A549 (cell line): Measurements from ENCODE around the gene CFAP73. TPM values are rescaled to one million over a fixed set of nuclear protein-coding genes. Genes with fewer than 3 reads are reported as not detected.

Source experiments
- ATAC-seq, 2 experiments: fragments of 200-7000 bp in 1 of 2; fragments of >200 bp in 1 of 2; cut with Nextera tagmentation in 1 of 2; cut with Tn5 transposase in 1 of 2; 3 replicates each; pipeline versions ENCODE4 v1.8.0 to v1.9.1; 2018 to 2020; ENCODE audit warnings: mild to moderate bottlenecking in 1 of 2, moderate library complexity in 1 of 2
- CTCF ChIA-PET: fragments of 300-600 bp; sonication (Branson Sonifier 250); formaldehyde crosslinking; extraction: SDS; loops from one replicate; lab custom pipeline; 2021; ENCODE audit warnings: antibody characterized with exemption, inconsistent platforms; lab: Yijun Ruan, JAX
- POLR2A ChIA-PET: fragments of 350-600 bp; formaldehyde crosslinking; extraction: SDS; loops from one replicate; lab custom pipeline; 2021; ENCODE audit warnings: antibody characterized with exemption, inconsistent platforms; lab: Yijun Ruan, JAX
- DNase-seq, 2 experiments: peaks; one replicate each; pipeline versions ENCODE4 v3.0.0 to v3.0.0-alpha.2; 2011 to 2016; ENCODE audit warnings: low read depth in 1 of 2, low spot score in 1 of 2
- FAIRE-seq: peaks from 2 replicates; lab custom pipeline; 2011; peaks lifted over from hg19 to GRCh38; lab: Jason Lieb, UNC
- H3K27ac ChIP-seq, 2 experiments: fragments of >200 bp; sonication (Bioruptor Twin); formaldehyde crosslinking; 3 replicates each; pipeline ENCODE4 v1.5.1; 2016 to 2017
- H3K4me1 ChIP-seq: fragments of >200 bp; sonication (Bioruptor Twin); formaldehyde crosslinking; 3 replicates; pipeline ENCODE4 v1.6.1; 2016
- H3K4me2 ChIP-seq: fragments of >200 bp; sonication (Bioruptor Twin); formaldehyde crosslinking; 3 replicates; pipeline ENCODE4 v1.6.1; 2016
- H3K4me3 ChIP-seq: fragments of >200 bp; sonication (Bioruptor Twin); formaldehyde crosslinking; 3 replicates; pipeline ENCODE4 v1.5.1; 2016
- H3K9me3 ChIP-seq: fragments of >200 bp; sonication (Bioruptor Twin); formaldehyde crosslinking; 3 replicates; pipeline ENCODE4 v1.6.1; 2016
- BCL3 ChIP-seq: fragments of >200 bp; sonication (Bioruptor Twin); formaldehyde crosslinking; IDR thresholded peaks from 3 replicates; pipeline ENCODE4 v1.6.1; 2016
- CBX2 ChIP-seq: fragments of 200-600 bp; sonication (generic); IDR thresholded peaks from 2 replicates; pipeline ENCODE4 v1.6.1; 2016; ENCODE audit warnings: low read depth, mild to moderate bottlenecking, borderline replicate concordance
- CEBPB ChIP-seq, 2 experiments: fragments of >200 bp in 1 of 2; sonication (Bioruptor Twin) in 1 of 2; formaldehyde crosslinking in 1 of 2; IDR thresholded peaks; 2 replicates each; pipeline ENCODE4 v1.6.1; 2012 to 2016
- CTCF ChIP-seq: fragments of >200 bp; sonication (Bioruptor Twin); formaldehyde crosslinking; IDR thresholded peaks from 3 replicates; pipeline ENCODE4 v1.5.1; 2016
- E2F6 ChIP-seq: IDR thresholded peaks from 2 replicates; pipeline ENCODE4 v1.6.1; 2012; ENCODE audit warnings: low read depth, borderline replicate concordance
- EHF ChIP-seq: fragments of 250-450 bp; sonication (Bioruptor Pico); IDR thresholded peaks from 2 replicates; pipeline ENCODE4 v1.5.0; 2020; ENCODE audit warnings: mild to moderate bottlenecking
- EHMT2 ChIP-seq: fragments of 200-600 bp; sonication (generic); IDR thresholded peaks from 2 replicates; pipeline ENCODE4 v1.6.1; 2016; ENCODE audit warnings: antibody characterized with exemption, low read depth, mild to moderate bottlenecking, moderate library complexity
- JUN ChIP-seq, 2 experiments: fragments of >200 bp; sonication (Bioruptor Twin); formaldehyde crosslinking; IDR thresholded peaks; 2 replicates in 1 of 2; 3 replicates in 1 of 2; pipeline ENCODE4 v1.6.1; 2016 to 2017
- MAFK ChIP-seq: fragments of 450-650 bp; IDR thresholded peaks from 2 replicates; pipeline ENCODE4 v1.6.1; 2014; ENCODE audit not compliant: partially characterized antibody
- MAX ChIP-seq: IDR thresholded peaks from 2 replicates; pipeline ENCODE4 v1.6.1; 2012
- NR3C1 ChIP-seq: fragments of >200 bp; sonication (Bioruptor Twin); formaldehyde crosslinking; IDR thresholded peaks from 3 replicates; pipeline ENCODE4 v1.6.1; 2017
- RARB ChIP-seq: fragments of 250-450 bp; sonication (Bioruptor Pico); IDR thresholded peaks from 2 replicates; pipeline ENCODE4 v1.8.0; 2021; ENCODE audit warnings: mild to moderate bottlenecking, moderate library complexity
- RNF2 ChIP-seq: fragments of 200-600 bp; sonication (generic); IDR thresholded peaks from 2 replicates; pipeline ENCODE4 v1.6.1; 2016; ENCODE audit warnings: low read depth, mild to moderate bottlenecking, antibody characterized with exemption, moderate library complexity, borderline replicate concordance
- SMC3 ChIP-seq: fragments of >200 bp; sonication (Bioruptor Twin); formaldehyde crosslinking; IDR thresholded peaks from 3 replicates; pipeline ENCODE4 v1.6.1; 2018; ENCODE audit warnings: inconsistent platforms
- USF2 ChIP-seq: fragments of 450-650 bp; IDR thresholded peaks from 2 replicates; pipeline ENCODE4 v1.6.1; 2014; ENCODE audit warnings: antibody characterized with exemption
- ZFP36 ChIP-seq: fragments of 450-650 bp; IDR thresholded peaks from 2 replicates; pipeline ENCODE4 v1.6.1; 2014; ENCODE audit warnings: borderline replicate concordance; ENCODE audit not compliant: partially characterized antibody
- WGBS: methylation state at CpG from one replicate; pipeline ENCODE4 v1.1.6; 2017; ENCODE audit errors: missing lambda C conversion rate; 5-methylcytosine and 5-hydroxymethylcytosine counted together
- polyA plus RNA-seq, 4 experiments: library from polyadenylated mRNA; depleted of rRNA in 3 of 4; stranded (reverse); fragments of >200 nt; fragmentation: RNase III in 1 of 4; extraction: RNeasy Plus Mini Kit Qiagen cat#74134 plus additional on column Dnase treatment in 1 of 4; gene quantifications; 2 replicates in 3 of 4; 3 replicates in 1 of 4; pipeline ENCODE4 v1.2.3, GENCODE V29; 2011 to 2017

The CFAP73 gene
- polyA plus RNA-seq, 2 of the 4 experiments (the other 2 are of a cell fraction) = 0.05 TPM; not detected in 1

DNA sequence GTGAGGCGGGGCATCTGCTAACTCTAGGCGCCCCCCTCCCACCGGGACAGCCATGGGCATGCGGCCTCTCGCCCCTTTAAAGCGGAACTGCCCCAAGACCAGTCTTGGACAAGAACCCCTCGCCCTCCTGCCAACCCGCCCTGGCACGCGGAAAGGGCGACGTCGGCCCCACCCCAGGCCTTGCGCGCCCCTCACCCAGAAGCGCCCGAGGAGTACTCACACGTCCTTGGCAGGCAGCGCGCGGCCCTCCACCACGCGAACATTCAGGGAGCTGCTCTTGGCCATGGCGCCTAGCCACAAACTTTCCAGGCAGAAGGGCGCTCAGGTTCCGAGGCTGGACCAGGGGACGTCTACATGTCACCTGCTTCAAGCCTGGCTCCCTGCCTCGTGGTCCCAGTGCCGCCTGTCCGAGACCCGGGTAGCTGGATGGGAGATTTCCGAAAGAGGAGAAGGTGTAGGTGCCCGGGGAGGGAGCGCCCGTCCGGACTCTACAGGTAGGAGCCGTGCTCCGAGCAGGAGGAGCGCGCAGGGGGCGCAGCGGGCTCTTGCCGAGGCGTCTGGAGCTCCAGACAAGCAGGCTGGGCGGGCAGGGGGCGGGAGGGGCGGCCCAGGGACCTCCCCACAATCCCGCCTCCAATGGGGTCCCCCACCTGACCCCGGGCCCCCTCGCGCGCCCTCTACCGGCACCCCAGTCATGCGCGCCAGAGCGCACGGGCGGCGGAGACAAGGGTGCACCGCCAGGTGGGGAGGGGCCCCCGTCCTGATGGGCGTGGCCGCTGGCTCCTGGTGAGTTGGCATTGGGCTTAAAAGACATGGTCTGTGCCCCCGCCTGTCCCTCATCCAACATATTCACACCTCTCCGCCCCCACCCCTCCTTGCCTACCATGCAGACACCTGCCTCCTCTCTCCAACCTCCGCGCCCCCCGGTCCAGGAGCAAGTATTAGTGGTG, 14.1 kb upstream of the CFAP73 start, which contains the start of gene RASAL1:
RASAL1 (minus strand) TSS at position 584 of the 950 bp plus-strand sequence; CDS start at position 285, 299 bp downstream.
- peak within 1 kb of the TSS; percentile 51 to 69; a peak in 4 of 6 replicates for H3K27ac ChIP-seq
- DNase-seq (peak; percentile 86 to 87), FAIRE-seq (no peak)
- H3K4me1 ChIP-seq = peaks cover 18% of the 10 kb centered on the region
- peak within 1 kb of the TSS; percentile 53 for H3K4me3 ChIP-seq
- H3K9me3 ChIP-seq = no peaks in the 10 kb centered on the region
- CTCF ChIA-PET = interaction anchor here (0.7 to 7.0 kb wide), 18 partner anchors 10 to 143 kb away, joined by 3 to 55 read pairs (median 6); partner anchors contain the start of gene CFAP73
- peak; percentile 76 for TF ChIP-seq CTCF
- no peak for TF ChIP-seq E2F6
- TF ChIP-seq SMC3 = peak; percentile 37; the same call in 2 of the 3 replicates
- 0 out of 2 replicates have a peak, but pooled peaks have one; percentile 20 for TF ChIP-seq MAX
- TF ChIP-seq, all 56 proteins: peak for 3
- peak within 1 kb of the TSS; percentile 94 for H3K4me2 ChIP-seq
- POLR2A ChIA-PET = no interaction called here
- ATAC-seq = peak; percentile 79 to 90
- 7% methylated on average over 23 of the region's 68 CpGs for WGBS

DNA sequence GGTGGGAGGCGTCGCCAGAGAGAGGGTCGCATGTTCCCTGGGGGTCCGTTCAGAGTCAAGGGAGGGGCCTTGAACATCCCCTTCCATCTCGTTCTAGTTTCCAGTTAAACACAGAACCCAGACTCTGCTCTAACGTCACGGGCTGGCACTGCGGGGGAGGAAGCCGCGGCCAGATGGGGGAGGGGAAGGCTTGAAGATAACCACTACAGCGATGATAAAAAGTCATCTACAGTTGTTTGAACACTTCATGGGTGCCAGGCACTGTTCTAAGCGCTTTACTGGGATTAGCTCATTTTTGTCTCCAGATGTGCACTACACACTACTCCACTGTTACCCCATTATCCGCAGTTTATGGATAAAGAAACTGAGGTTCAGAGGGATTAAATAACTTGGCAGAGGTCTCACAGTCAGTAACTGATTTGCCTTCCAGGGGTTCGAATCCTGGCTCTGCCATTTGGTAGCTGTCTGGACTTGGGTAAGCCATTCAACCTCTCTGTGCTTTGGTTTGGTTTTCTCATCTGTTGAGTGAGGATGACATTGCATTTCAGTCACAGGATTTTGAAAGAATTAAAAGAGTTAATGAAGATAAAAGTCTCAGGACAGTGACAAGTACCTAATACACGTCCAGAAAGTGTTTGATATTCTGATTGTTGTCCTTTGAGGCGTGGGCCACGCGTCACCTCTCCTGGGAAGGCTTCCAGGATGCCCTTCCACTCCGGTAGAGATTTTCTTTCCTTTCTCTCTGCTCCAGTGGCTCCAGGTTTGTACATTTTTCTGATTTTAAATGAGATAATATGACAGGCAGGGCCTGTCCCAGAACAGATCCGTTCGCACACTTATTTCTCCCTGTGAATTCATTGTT, 13.2 kb upstream of the CFAP73 start:
- ATAC-seq = peak; percentile 9 to 16; a peak in 5 of 6 replicates
- POLR2A ChIA-PET = no interaction called here

GRCh38 chr12:113136990-113137511, 12.5 kb upstream of the CFAP73 start:
- DNase-seq = no peak
- Histone ChIP-seq H3K4me1 (peaks cover 15% of the 10 kb centered on the region), H3K27ac (peak overlapping the region in 1 of 2 experiments; percentile 65; a peak in 2 of 6 replicates), H3K4me2 (no peak overlapping the region), H3K9me3 (no peaks in the 10 kb centered on the region), H3K4me3 (no peak overlapping the region)
- no peak for FAIRE-seq
- CTCF ChIA-PET = interaction anchor here (1.0 to 7.0 kb wide), 9 partner anchors 9 to 144 kb away, joined by 3 to 55 read pairs (median 14); partner anchors contain the start of gene CFAP73
- POLR2A ChIA-PET = no interaction called here
- 95% methylated on average over 3 of the region's 6 CpGs for WGBS
- no peak for ATAC-seq
- TF ChIP-seq USF2 (no peak), CBX2 (no peak), JUN (IDR thresholded peaks at IDR 0.05) (no peak), NR3C1 (no peak), BCL3 (no peak), CEBPB (IDR thresholded peaks at IDR 0.05) (0 out of 4 replicates have a peak, but pooled peaks of 1 of the 2 experiments have one; percentile 21), EHF (CRISPR knock-in tag) (no peak), RARB (no peak)

More for the DNA sequence above, 13.2 kb upstream of the CFAP73 start:
- peak overlapping the region; percentile 94 for H3K4me2 ChIP-seq
- peak in 1 of 2 experiments; percentile 55 for DNase-seq
- 39% methylated on average over 17 of the region's 21 CpGs for WGBS
- TF ChIP-seq RNF2 = no peak
- TF ChIP-seq EHMT2 = no peak
- no peak for TF ChIP-seq CBX2
- peak; percentile 50 for TF ChIP-seq MAFK
- no peak for TF ChIP-seq E2F6
- peak; percentile 49 for TF ChIP-seq ZFP36
- H3K9me3 ChIP-seq = no peaks in the 10 kb centered on the region
- H3K4me3 ChIP-seq = peak overlapping the region; percentile 53
- no peak for FAIRE-seq
- H3K27ac ChIP-seq = peak overlapping the region; percentile 51 to 65; a peak in 4 of 6 replicates
- H3K4me1 ChIP-seq = peaks cover 15% of the 10 kb centered on the region
- CTCF ChIA-PET = interaction anchor here (1.0 to 7.0 kb wide), 9 partner anchors 9 to 143 kb away, joined by 3 to 55 read pairs (median 14); partner anchors contain the start of gene CFAP73
